ENCODE measurements around the gene RNASE3. TPM values are rescaled to one million over a fixed set of nuclear protein-coding genes. Genes with fewer than 3 reads are reported as not detected.

Gene RNASE3
- total RNA-seq, 1 experiment from 2014 or later: not detected

DNA sequence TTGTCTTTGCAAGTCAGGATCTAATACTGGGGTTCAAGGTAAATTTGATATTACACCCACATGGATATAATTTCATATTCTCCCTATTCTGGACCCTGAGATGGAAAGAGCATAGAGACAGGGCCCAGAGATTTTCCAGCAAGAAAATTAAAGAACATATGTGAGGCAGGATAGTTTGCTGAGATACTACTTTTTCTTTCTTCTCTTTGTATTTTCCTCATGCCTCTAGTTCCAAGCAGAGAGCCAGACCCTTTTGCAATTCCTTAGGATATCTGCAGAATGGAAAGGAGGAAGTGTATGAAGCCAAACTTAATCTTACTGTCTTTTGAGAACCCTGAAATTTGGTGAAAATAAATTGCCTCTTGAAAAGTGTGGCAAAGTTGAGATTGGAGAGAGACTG, 34.0 kb upstream of the RNASE3 start:
- CTCF ChIA-PET: interaction anchor here (0.6 to 1.9 kb wide), 10 partner anchors 9 to 431 kb away, joined by 3 to 21 read pairs (median 6); no protein-coding TSS in a partner anchor
- Histone ChIP-seq H3K9me3 (ENCODE audit: low read depth, low read length, poor library complexity, severe bottlenecking) (no peaks in the 10 kb centered on the region), H3K36me3 (ENCODE audit: insufficient read depth, low read length, poor library complexity, severe bottlenecking) (no peaks in the 10 kb centered on the region), H3K27ac (ENCODE audit: low read depth, low read length, poor library complexity, severe bottlenecking) (no peak overlapping the region), H3K4me1 (ENCODE audit: insufficient read depth, low read length, poor library complexity, severe bottlenecking) (no peaks in the 10 kb centered on the region), H3K27me3 (replicated peaks; ENCODE audit: insufficient read depth, low read depth, low read length, poor library complexity) (peaks cover 29% of the 10 kb centered on the region), H3K4me3 (ENCODE audit: low read depth, low read length, poor library complexity, severe bottlenecking) (no peak overlapping the region)
- POLR2A ChIA-PET (ENCODE audit: low non-redundant PET): no interaction called here
- no TSS peak for BruUV-seq (replicated peaks)
- TF ChIP-seq EZH2 (IDR thresholded peaks at IDR 0.05; ENCODE audit: borderline replicate concordance, low read depth, low read length, poor library complexity, severe bottlenecking): no peak
- intact Hi-C loops (cut with micrococcal nuclease; ENCODE audit: unreplicated experiment): loop anchor here (1.0 to 5.0 kb wide), 3 partner anchors 16 to 250 kb away; no protein-coding TSS in a partner anchor
- no peak for DNase-seq (ENCODE audit: low spot score)

GRCh38 chr14:20857630-20858261, 33.4 kb upstream of the RNASE3 start:
- peaks cover 24% of the 10 kb centered on the region for H3K27me3 ChIP-seq (replicated peaks; ENCODE audit: insufficient read depth, low read depth, low read length, poor library complexity)
- H3K4me3 ChIP-seq (ENCODE audit: low read depth, low read length, poor library complexity, severe bottlenecking): no peak overlapping the region
- no TSS peak for BruUV-seq (replicated peaks)
- H3K9me3 ChIP-seq (ENCODE audit: low read depth, low read length, poor library complexity, severe bottlenecking): no peaks in the 10 kb centered on the region
- no peaks in the 10 kb centered on the region for H3K4me1 ChIP-seq (ENCODE audit: insufficient read depth, low read length, poor library complexity, severe bottlenecking)
- POLR2A ChIA-PET (ENCODE audit: low non-redundant PET): no interaction called here
- no peaks in the 10 kb centered on the region for H3K36me3 ChIP-seq (ENCODE audit: insufficient read depth, low read length, poor library complexity, severe bottlenecking)
- H3K27ac ChIP-seq (ENCODE audit: low read depth, low read length, poor library complexity, severe bottlenecking): no peak overlapping the region
- TF ChIP-seq CTCF (conservative IDR thresholded peaks at IDR 0.05; ENCODE audit: low read depth, low read length) (peak; percentile 92), EZH2 (IDR thresholded peaks at IDR 0.05; ENCODE audit: borderline replicate concordance, low read depth, low read length, poor library complexity, severe bottlenecking) (no peak)
- intact Hi-C loops (cut with micrococcal nuclease; ENCODE audit: unreplicated experiment): loop anchor here (1.0 to 5.0 kb wide), 3 partner anchors 15 to 250 kb away; no protein-coding TSS in a partner anchor
- CTCF ChIA-PET: interaction anchor here (0.6 to 1.9 kb wide), 10 partner anchors 9 to 431 kb away, joined by 3 to 21 read pairs (median 6); no protein-coding TSS in a partner anchor
- DNase-seq (ENCODE audit: low spot score): peak; percentile 67

DNA sequence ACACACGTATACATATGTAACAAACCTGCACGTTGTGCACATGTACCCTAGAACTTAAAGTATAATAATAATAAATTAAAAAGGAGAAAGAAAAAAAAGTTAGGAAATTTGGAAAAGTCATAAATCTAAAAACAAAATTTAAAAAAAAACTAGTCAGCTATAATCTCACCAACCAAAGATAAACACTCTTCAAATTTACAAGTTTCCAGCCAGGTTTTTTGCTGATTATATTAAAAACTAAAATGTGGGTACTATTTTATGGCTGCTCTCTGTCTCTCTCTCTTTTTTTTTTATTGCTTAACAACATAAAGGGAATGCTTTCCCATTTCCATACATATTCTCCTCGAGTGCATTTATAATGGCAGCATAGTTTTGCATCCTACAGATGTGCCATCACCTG, 25.0 kb upstream of the RNASE3 start:
- Histone ChIP-seq H3K27me3 (replicated peaks; ENCODE audit: insufficient read depth, low read depth, low read length, poor library complexity) (no peaks in the 10 kb centered on the region), H3K27ac (ENCODE audit: low read depth, low read length, poor library complexity, severe bottlenecking) (no peak overlapping the region), H3K9me3 (ENCODE audit: low read depth, low read length, poor library complexity, severe bottlenecking) (no peaks in the 10 kb centered on the region), H3K4me1 (ENCODE audit: insufficient read depth, low read length, poor library complexity, severe bottlenecking) (no peaks in the 10 kb centered on the region), H3K4me3 (ENCODE audit: low read depth, low read length, poor library complexity, severe bottlenecking) (no peak overlapping the region), H3K36me3 (ENCODE audit: insufficient read depth, low read length, poor library complexity, severe bottlenecking) (no peaks in the 10 kb centered on the region)
- no TSS peak for BruUV-seq (replicated peaks)
- DNase-seq (ENCODE audit: low spot score): no peak
- no peak for TF ChIP-seq EZH2 (IDR thresholded peaks at IDR 0.05; ENCODE audit: borderline replicate concordance, low read depth, low read length, poor library complexity, severe bottlenecking)
- no peak for TF ChIP-seq CTCF (conservative IDR thresholded peaks at IDR 0.05; ENCODE audit: low read depth, low read length)
- ChIA-PET CTCF (interaction anchor here (2.0 kb wide), 1 partner anchor 8 kb away, joined by 13 read pairs; no protein-coding TSS in a partner anchor), POLR2A (ENCODE audit: low non-redundant PET) (interaction anchor here (0.6 kb wide), 1 partner anchor 404 kb away, joined by 5 read pairs; no protein-coding TSS in a partner anchor)
- intact Hi-C loops (cut with micrococcal nuclease; ENCODE audit: unreplicated experiment): no loop called here
